ENCODE data around the gene ATP11A. TPM values are rescaled to one million over a fixed set of nuclear protein-coding genes. Genes with fewer than 3 reads are reported as not detected.

ATP11A gene
- total and polyA plus RNA-seq, 8 donors: 9.3 to 51.0 (median 30.5) TPM

DNA sequence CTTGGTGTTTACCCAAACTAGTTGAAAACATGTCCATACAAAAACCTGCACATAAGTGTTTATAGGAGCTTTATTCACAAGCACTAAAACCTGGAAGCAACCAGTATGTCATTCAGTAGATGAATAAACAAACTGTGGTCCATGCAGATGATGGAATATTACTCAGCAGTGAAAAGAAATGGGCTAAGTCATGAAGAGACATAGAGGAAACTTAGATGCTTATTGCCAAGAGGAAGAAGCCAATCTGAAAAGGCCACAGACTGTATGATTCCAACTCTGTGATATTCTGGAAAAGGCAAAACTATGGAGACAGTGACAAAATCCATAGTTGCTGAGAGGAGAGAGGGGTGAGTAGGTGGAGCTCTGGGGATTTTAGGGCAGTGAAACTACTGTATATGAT lies 240.4 kb downstream of the ATP11A start:
- intact Hi-C loops (cut with DNase I): no loop called here
- no peak for FAIRE-seq
- ATAC-seq: no peak

DNA sequence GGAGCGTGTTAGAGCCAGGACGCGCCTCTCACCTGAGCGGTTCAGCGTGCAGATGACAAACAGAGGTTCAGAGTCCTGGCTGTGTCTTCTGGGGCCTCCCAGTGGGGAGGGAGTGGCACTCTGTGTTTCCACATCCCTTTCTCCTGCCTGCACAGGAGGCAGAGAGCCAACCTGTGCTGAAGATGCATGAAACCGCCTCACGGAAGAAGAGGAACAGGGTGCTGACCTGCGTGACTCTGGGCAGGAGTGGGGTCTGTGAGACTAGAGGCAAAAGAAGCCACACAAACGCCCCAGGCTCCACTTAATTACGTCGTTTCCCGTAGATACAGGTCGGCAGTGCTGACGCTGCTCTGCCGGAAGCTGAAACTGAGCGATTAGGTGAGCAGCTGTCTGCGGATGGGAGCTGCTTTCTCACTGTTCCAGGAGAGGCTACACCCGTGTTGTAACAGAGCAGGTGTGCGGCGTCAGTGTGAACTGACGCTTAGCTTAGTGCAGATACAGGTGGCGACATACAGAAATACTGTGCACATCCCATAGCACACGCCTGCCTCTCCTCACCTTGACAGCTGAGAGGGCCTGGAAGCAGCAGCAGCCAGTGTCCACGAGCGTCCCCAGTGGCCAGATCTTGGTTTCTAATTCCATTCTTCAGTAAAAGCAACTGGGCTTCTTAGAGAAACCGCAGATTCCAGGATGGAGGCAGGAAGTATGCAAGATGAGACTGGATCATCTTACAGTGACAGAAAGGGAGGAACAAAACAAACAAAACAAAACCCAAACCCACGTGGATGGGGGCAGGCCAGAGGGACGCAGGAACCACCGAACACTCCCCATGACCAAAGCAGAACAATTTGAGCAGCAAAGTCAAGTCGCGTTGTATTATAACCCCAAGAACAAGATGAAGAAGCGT lies 241.4 kb downstream of the ATP11A start:
- Histone ChIP-seq H3K4me1 (peaks cover 0 to 9% (median 5%) of the 10 kb centered on the region in 3 donors), H3K36me3 (no peaks in the 10 kb centered on the region), H3K27me3 (no peaks in the 10 kb centered on the region), H3K27ac (peak overlapping the region in 2 of 4 donors; percentile 8 to 10), H3K4me3 (no peak overlapping the region), H3K9me3 (no peaks in the 10 kb centered on the region)
- TF ChIP-seq, protein P1, sequence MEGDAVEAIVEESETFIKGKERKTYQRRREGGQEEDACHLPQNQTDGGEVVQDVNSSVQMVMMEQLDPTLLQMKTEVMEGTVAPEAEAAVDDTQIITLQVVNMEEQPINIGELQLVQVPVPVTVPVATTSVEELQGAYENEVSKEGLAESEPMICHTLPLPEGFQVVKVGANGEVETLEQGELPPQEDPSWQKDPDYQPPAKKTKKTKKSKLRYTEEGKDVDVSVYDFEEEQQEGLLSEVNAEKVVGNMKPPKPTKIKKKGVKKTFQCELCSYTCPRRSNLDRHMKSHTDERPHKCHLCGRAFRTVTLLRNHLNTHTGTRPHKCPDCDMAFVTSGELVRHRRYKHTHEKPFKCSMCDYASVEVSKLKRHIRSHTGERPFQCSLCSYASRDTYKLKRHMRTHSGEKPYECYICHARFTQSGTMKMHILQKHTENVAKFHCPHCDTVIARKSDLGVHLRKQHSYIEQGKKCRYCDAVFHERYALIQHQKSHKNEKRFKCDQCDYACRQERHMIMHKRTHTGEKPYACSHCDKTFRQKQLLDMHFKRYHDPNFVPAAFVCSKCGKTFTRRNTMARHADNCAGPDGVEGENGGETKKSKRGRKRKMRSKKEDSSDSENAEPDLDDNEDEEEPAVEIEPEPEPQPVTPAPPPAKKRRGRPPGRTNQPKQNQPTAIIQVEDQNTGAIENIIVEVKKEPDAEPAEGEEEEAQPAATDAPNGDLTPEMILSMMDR (IDR thresholded peaks at IDR 0.05): peak in 1 of 4 donors; percentile 9
- no peak for FAIRE-seq
- peak in 3 of 4 donors; percentile 46 to 67 (median 65) for ATAC-seq
- no peak for DNase-seq
- 75 to 78% methylated on average over 32 of the region's 32 CpGs for WGBS, 2 donors
- intact Hi-C loops (cut with DNase I): no loop called here

More for the DNA sequence above, 240.4 kb downstream of the ATP11A start:
- H3K27me3 ChIP-seq: no peaks in the 10 kb centered on the region
- TF ChIP-seq, protein P1 (IDR thresholded peaks at IDR 0.05): no peak
- peaks cover 0 to 9% (median 5%) of the 10 kb centered on the region in 3 donors for H3K4me1 ChIP-seq
- no peak overlapping the region for H3K4me3 ChIP-seq
- H3K36me3 ChIP-seq: no peaks in the 10 kb centered on the region
- DNase-seq: no peak
- H3K27ac ChIP-seq: no peak overlapping the region
- no peaks in the 10 kb centered on the region for H3K9me3 ChIP-seq

DNA sequence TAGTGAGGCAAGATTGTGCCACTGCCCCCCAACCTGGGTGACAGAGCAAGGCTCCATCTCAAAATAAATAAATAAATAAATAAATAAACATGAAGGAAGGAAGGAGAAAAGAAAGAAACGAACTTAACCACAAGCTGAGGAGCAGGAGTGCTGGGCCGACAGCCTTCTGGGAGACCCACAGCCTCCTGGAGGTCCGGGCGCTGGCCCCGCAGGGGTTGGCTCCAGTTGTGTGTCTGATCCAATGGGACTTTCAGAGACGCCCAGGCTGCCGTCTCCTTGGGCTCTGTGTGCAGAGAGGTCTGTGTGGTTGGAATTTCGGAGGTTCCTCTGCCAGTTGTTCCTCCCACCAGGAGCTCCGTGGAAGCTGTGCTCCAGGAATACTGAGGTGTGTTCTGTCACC lies 243.1 kb downstream of the ATP11A start:
- no peaks in the 10 kb centered on the region for H3K27me3 ChIP-seq
- peaks cover 0 to 9% (median 5%) of the 10 kb centered on the region in 3 donors for H3K4me1 ChIP-seq
- ATAC-seq (no peak), DNase-seq (no peak), FAIRE-seq (no peak)
- no peak overlapping the region for H3K27ac ChIP-seq
- TF ChIP-seq, protein P1 (IDR thresholded peaks at IDR 0.05): no peak
- intact Hi-C loops (cut with DNase I): no loop called here
- H3K9me3 ChIP-seq: no peaks in the 10 kb centered on the region
- 72 to 74% methylated on average over 9 of the region's 9 CpGs for WGBS, 2 donors
- no peaks in the 10 kb centered on the region for H3K36me3 ChIP-seq
- no peak overlapping the region for H3K4me3 ChIP-seq

DNA sequence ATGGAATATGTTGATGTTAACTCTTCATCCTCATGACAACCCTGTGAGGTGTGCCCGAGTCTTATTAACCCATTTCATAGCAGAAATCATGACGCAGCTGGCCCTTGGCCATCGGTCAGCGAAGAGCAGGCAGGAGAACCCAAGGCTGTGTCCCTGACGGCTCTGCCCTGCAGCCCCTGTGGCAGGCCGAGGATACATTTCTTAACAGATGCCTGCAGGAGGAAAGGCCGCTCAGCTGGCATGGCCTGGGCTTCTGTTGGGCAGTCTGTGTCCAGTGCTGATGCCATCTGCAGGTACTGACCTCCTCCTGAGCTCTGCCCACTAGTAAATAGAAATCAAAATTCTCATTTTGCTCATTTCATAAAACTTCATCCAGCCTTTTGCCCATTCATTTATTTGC lies 243.8 kb downstream of the ATP11A start:
- no peaks in the 10 kb centered on the region for H3K27me3 ChIP-seq
- intact Hi-C loops (cut with DNase I): no loop called here
- 85 to 86% methylated on average over 7 of the region's 7 CpGs for WGBS, 2 donors

More for the DNA sequence above, 243.8 kb downstream of the ATP11A start:
- Histone ChIP-seq H3K4me1 (peaks cover 0 to 9% (median 5%) of the 10 kb centered on the region in 3 donors), H3K27ac (no peak overlapping the region), H3K4me3 (no peak overlapping the region), H3K9me3 (no peaks in the 10 kb centered on the region), H3K36me3 (no peaks in the 10 kb centered on the region)
- no peak for ATAC-seq
- no peak for DNase-seq
- no peak for FAIRE-seq
- TF ChIP-seq, protein P1 (IDR thresholded peaks at IDR 0.05): no peak

All from pancreas (tissue), 10 donors.